Fibroblast of mammary gland (primary cell): ENCODE results near the gene COL4A6.

ENCODE experiments used
- DNase-seq: peaks from one replicate; pipeline ENCODE4 v3.0.0-alpha.2; 2010; ENCODE audit warnings: low read depth
- H3K4me3 ChIP-seq: 2 replicates; pipeline ENCODE4 v1.5.1; 2011; ENCODE audit warnings: low read depth, mild to moderate bottlenecking, low read length, moderate library complexity; ENCODE audit not compliant: control insufficient read depth
- CTCF ChIP-seq: conservative IDR thresholded peaks from 2 replicates; pipeline ENCODE4 v1.5.1; 2011; ENCODE audit warnings: low read depth, low read length, inconsistent platforms; ENCODE audit not compliant: control insufficient read depth, insufficient read depth

COL4A6 gene

GRCh38 chrX:108344216-108344615, 94.0 kb downstream of the COL4A6 start:
- H3K4me3 ChIP-seq: no peak overlapping the region
- no peak for DNase-seq
- TF ChIP-seq CTCF: no peak

- no peak for DNase-seq
- no peak for TF ChIP-seq CTCF
- no peak overlapping the region for H3K4me3 ChIP-seq
Observed at GRCh38 chrX:108341947-108342346, 96.3 kb downstream of the COL4A6 start.

GRCh38 chrX:108332281-108332680, 105.9 kb downstream of the COL4A6 start:
- DNase-seq: no peak
- H3K4me3 ChIP-seq: no peak overlapping the region
- no peak for TF ChIP-seq CTCF

GRCh38 chrX:108331126-108331909, 106.9 kb downstream of the COL4A6 start:
- no peak for DNase-seq
- no peak for TF ChIP-seq CTCF
- no peak overlapping the region for H3K4me3 ChIP-seq

GRCh38 chrX:108323751-108324150, 114.5 kb downstream of the COL4A6 start:
- DNase-seq: no peak
- H3K4me3 ChIP-seq: no peak overlapping the region
- TF ChIP-seq CTCF: no peak

GRCh38 chrX:108322234-108322633, 116.0 kb downstream of the COL4A6 start:
- no peak for DNase-seq
- no peak for TF ChIP-seq CTCF

GRCh38 chrX:108316456-108316855, 121.8 kb downstream of the COL4A6 start:
- no peak for TF ChIP-seq CTCF
- DNase-seq: no peak
- no peak overlapping the region for H3K4me3 ChIP-seq

More at GRCh38 chrX:108322234-108322633, 116.0 kb downstream of the COL4A6 start:
- no peak overlapping the region for H3K4me3 ChIP-seq
